Endothelial cell of umbilical vein (primary cell): ENCODE data around the gene C19orf33. TPM values are rescaled to one million over a fixed set of nuclear protein-coding genes. Genes with fewer than 3 reads are reported as not detected.

Experiments
- BruUV-seq: library from RNA; stranded (reverse); fragments of 400-500 nt; replicated peaks from 2 replicates; lab custom pipeline; 2021; lab: Mats Ljungman, UMichigan
- CTCF ChIA-PET: fragments of 300-600, 350-600 bp; sonication (Branson Sonifier 250); formaldehyde crosslinking; loops from one replicate; lab custom pipeline; 2021; ENCODE audit warnings: antibody characterized with exemption, inconsistent platforms; lab: Charles Lee
- POLR2A ChIA-PET: fragments of 300-600, 350-600 bp; sonication (Branson Sonifier 250); formaldehyde crosslinking; loops from one replicate; lab custom pipeline; 2021; ENCODE audit warnings: antibody characterized with exemption, inconsistent platforms; lab: Charles Lee
- DNase-seq: peaks from one replicate; pipeline ENCODE4 v3.0.0-alpha.2; 2011; ENCODE audit warnings: low read depth, low spot score
- FAIRE-seq: peaks from 2 replicates; lab custom pipeline; 2011; peaks lifted over from hg19 to GRCh38; lab: Jason Lieb, UNC
- H2AFZ ChIP-seq: 2 replicates; pipeline ENCODE4 v1.6.0; 2012; ENCODE audit warnings: low read depth, low read length, control low read depth, inconsistent platforms
- H3K27ac ChIP-seq: 2 replicates; pipeline ENCODE4 v1.5.1; 2011; ENCODE audit warnings: low read depth, mild to moderate bottlenecking, control low read depth, low read length, moderate library complexity; ENCODE audit not compliant: insufficient read depth
- H3K27me3 ChIP-seq, 2 experiments: 2 replicates each; pipeline versions ENCODE4 v1.6.0 to v1.6.1; 2011; ENCODE audit warnings: low read length in 2 of 2, mixed read lengths in 1 of 2; ENCODE audit not compliant: control insufficient read depth in 2 of 2, insufficient read depth in 2 of 2
- H3K36me3 ChIP-seq, 2 experiments: 2 replicates in 1 of 2; 3 replicates in 1 of 2; pipeline ENCODE4 v1.5.1; 2011; ENCODE audit warnings: low read length in 2 of 2, mild to moderate bottlenecking in 1 of 2, moderate library complexity in 1 of 2; ENCODE audit not compliant: control insufficient read depth in 2 of 2, insufficient read depth in 2 of 2; ENCODE audit errors: extremely low read depth in 1 of 2
- H3K4me1 ChIP-seq: 3 replicates; pipeline ENCODE4 v1.5.1; 2011; ENCODE audit warnings: mild to moderate bottlenecking, low read length; ENCODE audit not compliant: control insufficient read depth, insufficient read depth; ENCODE audit errors: extremely low read depth
- H3K4me2 ChIP-seq: 2 replicates; pipeline ENCODE4 v1.6.1; 2011; ENCODE audit warnings: low read length, control low read depth, mixed read lengths; ENCODE audit not compliant: insufficient read depth
- H3K4me3 ChIP-seq, 3 experiments: fragments of 200-600 bp in 1 of 3; sonication (generic), shearing (Covaris generic) in 1 of 3; replicated peaks in 1 of 3; 2 replicates each; pipeline ENCODE4 v1.5.1; 2011 to 2016; ENCODE audit warnings: control low read depth in 3 of 3, low read length in 3 of 3, mild to moderate bottlenecking in 2 of 3, inconsistent platforms in 1 of 3, low read depth in 1 of 3, moderate library complexity in 1 of 3; ENCODE audit not compliant: insufficient read depth in 1 of 3
- H3K79me2 ChIP-seq: 2 replicates; pipeline ENCODE4 v1.6.0; 2012; ENCODE audit warnings: low read length, inconsistent platforms; ENCODE audit not compliant: control insufficient read depth, insufficient read depth
- H3K9ac ChIP-seq: replicated peaks from 2 replicates; pipeline ENCODE3; 2011; ENCODE audit warnings: low read length, control low read depth; ENCODE audit not compliant: insufficient read depth; ENCODE audit errors: extremely low read depth
- H3K9me1 ChIP-seq: replicated peaks from 3 replicates; pipeline ENCODE4 v1.6.0; 2011; ENCODE audit warnings: mild to moderate bottlenecking, low read length; ENCODE audit not compliant: control insufficient read depth, insufficient read depth; ENCODE audit errors: extremely low read depth
- H3K9me3 ChIP-seq: replicated peaks from 2 replicates; pipeline ENCODE4 v1.5.1; 2012; ENCODE audit warnings: low read length, inconsistent platforms; ENCODE audit not compliant: control insufficient read depth, insufficient read depth
- H4K20me1 ChIP-seq: replicated peaks from 2 replicates; pipeline ENCODE3; 2011; ENCODE audit warnings: mild to moderate bottlenecking, low read length; ENCODE audit not compliant: control insufficient read depth, insufficient read depth; ENCODE audit errors: extremely low read depth
- CTCF ChIP-seq, 2 donors: IDR thresholded peaks; 1 replicate in 1 of 2; 2 replicates in 1 of 2; pipeline ENCODE4 v1.5.1; 2011; ENCODE audit warnings: low read length in 2 of 2, mild to moderate bottlenecking in 2 of 2, moderate library complexity in 2 of 2, control low read depth in 1 of 2, inconsistent platforms in 1 of 2, low read depth in 1 of 2; ENCODE audit not compliant: insufficient read depth in 1 of 2; ENCODE audit errors: extremely low read depth in 1 of 2
- EZH2 ChIP-seq: IDR thresholded peaks from 2 replicates; pipeline ENCODE4 v1.6.1; 2012; ENCODE audit warnings: borderline replicate concordance, low read depth, mild to moderate bottlenecking, moderate library complexity, low read length, inconsistent platforms; ENCODE audit not compliant: severe bottlenecking
- FOS ChIP-seq: IDR thresholded peaks from 2 replicates; pipeline ENCODE4 v1.6.1; 2011; ENCODE audit warnings: mild to moderate bottlenecking, low read length, moderate library complexity, borderline replicate concordance; ENCODE audit not compliant: insufficient read depth
- GATA2 ChIP-seq: IDR thresholded peaks from 2 replicates; pipeline ENCODE4 v1.7.0; 2011; ENCODE audit warnings: low read depth, mild to moderate bottlenecking, moderate library complexity, mixed read lengths, low read length; ENCODE audit not compliant: insufficient read length, insufficient read depth
- JUN ChIP-seq: IDR thresholded peaks from 2 replicates; pipeline ENCODE4 v1.6.1; 2011; ENCODE audit warnings: borderline replicate concordance, low read depth; ENCODE audit not compliant: insufficient read length, insufficient read depth
- MAX ChIP-seq: IDR thresholded peaks from 2 replicates; pipeline ENCODE4 v1.6.1; 2011; ENCODE audit not compliant: insufficient read depth, insufficient read length
- MYC ChIP-seq: IDR thresholded peaks from one replicate; pipeline ENCODE4 v1.6.1; 2011; ENCODE audit warnings: mild to moderate bottlenecking, low read depth, low read length
- POLR2A ChIP-seq: IDR thresholded peaks from 2 replicates; pipeline ENCODE4 v1.6.1; 2012; ENCODE audit warnings: low read depth, mild to moderate bottlenecking, control low read depth, low read length
- POLR2AphosphoS5 ChIP-seq: IDR thresholded peaks from 2 replicates; pipeline ENCODE4 v1.6.1; 2012; ENCODE audit warnings: low read depth, mild to moderate bottlenecking, control low read depth, low read length, moderate library complexity; ENCODE audit not compliant: insufficient read depth
- dilution Hi-C: fragments of 300-500 bp; cut with MboI; formaldehyde crosslinking; loops from one replicate; pipeline ENCODE4 v1.15.0; 2019; ENCODE audit warnings: low sequenced_read_pairs; ENCODE audit not compliant: extremely low pct_ligation_motif_present
- intact Hi-C: fragments of 100-400 bp; cut with micrococcal nuclease; formaldehyde crosslinking; loops from one replicate; pipeline ENCODE4 v1.10.0; 2022
- polyA plus RNA-seq, 4 experiments: library from polyadenylated mRNA; depleted of rRNA in 3 of 4; stranded (reverse) in 3 of 4; unstranded in 1 of 4; fragments of >200 nt; gene quantifications; 2 replicates each; pipeline versions ENCODE4 v1.2.1 to v1.2.3, GENCODE V29; 2011 to 2012; ENCODE audit warnings: missing spikeins in 1 of 4
- total RNA-seq: library from RNA; stranded (reverse); gene quantifications from 2 replicates; pipeline ENCODE4 v1.2.3, GENCODE V29; 2021

Gene C19orf33
- total and polyA plus RNA-seq, 2 donors (not counting 3 experiments of a cell fraction or from before 2014, with no cell fraction given): 4.3 to 34.1 TPM

DNA sequence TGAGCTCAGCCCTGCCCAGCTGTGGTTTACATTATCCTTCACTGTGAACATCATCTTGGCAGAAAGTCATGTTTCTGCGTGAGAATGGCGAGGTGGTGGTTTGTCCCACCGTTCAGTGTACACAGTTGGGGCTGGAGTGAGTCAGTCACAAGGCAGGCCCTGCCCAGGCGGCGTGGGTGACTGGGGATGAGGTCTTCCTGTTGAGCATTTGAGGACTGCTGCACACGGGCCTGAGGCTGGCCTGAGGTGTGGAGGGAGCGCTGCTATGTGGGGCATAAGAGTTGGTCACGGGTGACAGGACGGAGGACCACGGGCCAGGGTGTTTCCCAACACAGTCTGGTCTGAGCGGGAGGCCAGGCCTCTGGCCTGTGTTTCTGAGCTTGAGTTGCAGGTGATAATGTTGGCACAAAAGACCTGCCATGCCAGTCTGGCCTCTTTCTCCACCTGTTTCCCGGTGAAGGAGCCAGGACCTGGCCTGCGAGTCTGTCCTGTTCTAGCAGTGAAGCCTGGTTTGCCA, 13.4 kb upstream of the C19orf33 start:
- no peak overlapping the region for H3K4me3 ChIP-seq
- intact Hi-C loops: no loop called here
- DNase-seq (no peak), FAIRE-seq (no peak)
- TF ChIP-seq POLR2A: no peak
- no peak for TF ChIP-seq CTCF (IDR thresholded peaks at IDR 0.05; ENCODE audit: extremely low read depth in 1 of 2, insufficient read depth in 1 of 2, low read depth in 1 of 2, low read length in 2 of 2)
- TF ChIP-seq JUN: no peak
- TF ChIP-seq POLR2AphosphoS5: no peak
- no peak for TF ChIP-seq MAX
- TF ChIP-seq FOS: no peak
- TF ChIP-seq GATA2: no peak
- no peak for TF ChIP-seq MYC
- TF ChIP-seq EZH2: no peak
- H3K4me1 ChIP-seq: no peaks in the 10 kb centered on the region
- no peak overlapping the region for H3K4me2 ChIP-seq
- no peaks in the 10 kb centered on the region for H3K79me2 ChIP-seq
- dilution Hi-C loops: no loop called here
- no peaks in the 10 kb centered on the region for H4K20me1 ChIP-seq
- no TSS peak for BruUV-seq
- no peak overlapping the region for H3K9ac ChIP-seq
- no peak overlapping the region for H3K27ac ChIP-seq
- ChIA-PET POLR2A (no interaction called here), CTCF (interaction anchor here (1.2 to 2.0 kb wide), 3 partner anchors 13 to 55 kb away, joined by 4 to 7 read pairs (median 4); no protein-coding TSS in a partner anchor)
- no peaks in the 10 kb centered on the region for H3K36me3 ChIP-seq
- H3K9me3 ChIP-seq: no peaks in the 10 kb centered on the region
- no peak overlapping the region for H2AFZ ChIP-seq
- no peaks in the 10 kb centered on the region for H3K27me3 ChIP-seq
- H3K9me1 ChIP-seq: no peaks in the 10 kb centered on the region
